ENCODE results near the gene MRPL34.
"Not testable (repeated sequence)": the region's sequence is repeated elsewhere in the genome, so short reads cannot be mapped to it uniquely, and the experiment has no call there.

Gene MRPL34

GRCh38 chr19:17294051-17294891, 11.4 kb upstream of the MRPL34 start:
- TF ChIP-seq CTCF (IDR thresholded peaks at IDR 0.05; ENCODE audit: insufficient read depth, low read depth, low read length, missing control alignments), result no peak
- peak; percentile 69 for DNase-seq (ENCODE audit: low read depth)
- no peak overlapping the region for H3K4me3 ChIP-seq (ENCODE audit: low read depth, low read length)

- not testable (repeated sequence) for H3K4me3 ChIP-seq (ENCODE audit: low read depth, low read length); DNase-seq (ENCODE audit: low read depth)
Observed at GRCh38 chr19:17295551-17295950, 10.1 kb upstream of the MRPL34 start.

- TF ChIP-seq CTCF (IDR thresholded peaks at IDR 0.05; ENCODE audit: insufficient read depth, low read depth, low read length, missing control alignments), result no peak
- no peak for DNase-seq (ENCODE audit: low read depth)
- H3K4me3 ChIP-seq (ENCODE audit: low read depth, low read length), result no peak overlapping the region
Observed at GRCh38 chr19:17296273-17296672, 9.4 kb upstream of the MRPL34 start.

GRCh38 chr19:17296976-17297375, 8.7 kb upstream of the MRPL34 start:
- no peak for TF ChIP-seq CTCF (IDR thresholded peaks at IDR 0.05; ENCODE audit: insufficient read depth, low read depth, low read length, missing control alignments)
- no peak overlapping the region for H3K4me3 ChIP-seq (ENCODE audit: low read depth, low read length)
- no peak for DNase-seq (ENCODE audit: low read depth)

- no peak for TF ChIP-seq CTCF (IDR thresholded peaks at IDR 0.05; ENCODE audit: insufficient read depth, low read depth, low read length, missing control alignments)
- no peak for DNase-seq (ENCODE audit: low read depth)
- no peak overlapping the region for H3K4me3 ChIP-seq (ENCODE audit: low read depth, low read length)
Observed at GRCh38 chr19:17300992-17301619, 4.6 kb upstream of the MRPL34 start.

GRCh38 chr19:17302391-17303166, 3.1 kb upstream of the MRPL34 start:
- no peak for TF ChIP-seq CTCF (IDR thresholded peaks at IDR 0.05; ENCODE audit: insufficient read depth, low read depth, low read length, missing control alignments)
- DNase-seq (ENCODE audit: low read depth), result no peak
- peak overlapping the region; percentile 82 for H3K4me3 ChIP-seq (ENCODE audit: low read depth, low read length)

Measured in GM12865 (cell line).